Brain pericyte (primary cell): Measurements from ENCODE around the gene ATP11A.

Experiments used
- DNase-seq: peaks from one replicate; pipeline ENCODE4 v3.0.0-alpha.2; 2012; ENCODE audit warnings: low read depth, low spot score

Gene ATP11A

GRCh38 chr13:112892426-112893206 is 202.8 kb downstream of the ATP11A start:
- no peak for DNase-seq

DNA sequence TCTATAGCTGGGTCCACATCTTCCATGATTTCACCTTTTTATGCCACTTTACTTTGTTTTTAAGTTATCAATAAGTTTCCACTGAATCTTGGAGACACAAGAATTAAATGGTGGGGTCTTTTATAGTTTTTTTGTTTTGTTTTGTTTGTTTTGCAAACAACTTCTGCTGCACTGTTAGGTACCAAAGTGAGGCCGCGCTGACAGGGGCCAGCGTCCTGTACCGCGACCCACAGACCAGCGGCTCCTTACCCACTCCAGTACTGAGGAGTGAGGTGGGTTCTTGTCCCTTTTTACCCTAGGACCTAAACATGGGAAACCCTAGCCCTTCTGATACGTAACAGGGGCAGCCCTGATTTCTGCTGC is 203.3 kb downstream of the ATP11A start:
- no peak for DNase-seq

DNA sequence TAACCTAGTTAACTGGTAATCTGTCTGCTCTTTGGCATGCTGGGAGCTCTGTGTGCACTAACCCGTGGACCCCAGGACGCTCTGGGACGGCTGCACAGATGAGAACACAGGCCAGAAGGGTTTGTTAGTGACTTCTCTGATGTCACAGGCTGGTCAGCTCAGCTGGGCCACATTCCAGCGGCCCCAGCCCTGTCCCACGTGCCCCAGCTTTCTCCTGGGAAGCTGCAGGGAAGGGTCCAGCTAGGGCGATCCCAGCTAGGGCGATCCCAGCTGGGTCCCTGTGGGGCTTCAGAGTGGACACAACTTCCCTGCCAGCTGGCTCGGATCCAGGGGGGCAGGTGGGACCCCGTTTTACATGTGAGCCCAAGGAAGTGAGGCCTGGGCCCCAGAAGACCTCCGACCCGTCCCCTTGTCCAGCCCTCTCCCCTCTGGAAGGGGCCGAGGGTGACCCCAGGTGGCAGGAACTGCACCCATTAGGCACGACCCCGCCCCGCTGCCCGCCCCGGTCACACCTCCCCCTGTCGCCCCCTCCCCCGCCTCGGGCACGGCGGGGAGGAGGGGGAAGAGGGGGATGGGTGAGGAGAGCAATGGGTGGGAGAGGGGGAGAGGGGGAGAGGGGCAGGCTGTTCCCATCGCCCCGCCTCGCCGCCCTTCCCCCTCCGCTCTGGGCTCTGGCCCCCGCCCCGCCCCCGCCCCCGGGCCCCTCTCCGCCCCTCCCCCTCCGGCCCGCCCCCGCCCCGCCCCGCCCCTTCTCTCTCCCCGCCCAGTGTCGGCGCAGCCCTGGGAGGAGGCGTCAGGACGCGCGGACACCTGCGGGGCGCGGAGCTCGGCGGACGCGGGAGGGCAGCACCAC is 204.0 kb downstream of the ATP11A start:
- DNase-seq = no peak

GRCh38 chr13:112894423-112894672 is 204.5 kb downstream of the ATP11A start:
- no peak for DNase-seq

DNA sequence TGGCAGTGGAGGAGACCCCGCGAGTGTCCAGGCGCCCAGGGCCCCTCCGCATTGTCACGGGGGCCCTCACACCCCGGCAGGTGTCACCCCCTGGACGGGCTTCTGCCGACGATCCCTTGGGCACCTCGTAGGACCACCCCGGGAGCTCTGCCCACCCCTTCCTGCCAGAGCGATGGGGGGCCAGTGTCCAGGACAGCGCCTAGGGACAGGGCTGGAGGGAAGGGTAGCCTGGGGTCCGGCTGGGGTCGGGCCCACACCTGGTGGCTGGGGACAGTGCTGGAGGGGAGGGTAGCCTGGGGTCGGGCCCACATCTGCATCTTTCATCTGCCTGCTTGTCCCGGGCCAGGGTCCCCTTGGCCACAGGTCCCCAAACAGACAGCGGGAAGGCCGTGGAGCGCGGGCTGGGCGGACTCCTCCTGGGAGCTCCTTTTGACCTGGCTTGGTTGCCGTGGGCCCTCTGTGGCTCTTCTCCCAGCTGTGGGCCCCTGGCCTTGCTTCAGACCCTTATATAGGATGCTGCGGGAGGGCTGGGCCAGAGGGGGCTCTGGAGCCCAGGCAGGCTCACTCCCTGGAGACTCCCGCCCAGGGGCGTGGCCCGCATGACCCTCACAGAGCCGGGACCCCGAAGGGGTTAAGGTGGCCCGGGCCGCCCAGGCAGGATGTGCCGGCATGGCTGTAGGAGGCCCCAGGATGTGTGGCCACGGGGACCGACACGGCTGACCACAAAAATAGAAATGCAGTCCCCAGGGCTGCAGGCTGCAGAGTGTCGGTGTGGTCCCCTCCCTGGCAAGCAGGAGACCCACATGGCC is 205.0 kb downstream of the ATP11A start:
- DNase-seq = no peak

GRCh38 chr13:112895521-112896465 is 206.0 kb downstream of the ATP11A start:
- no peak for DNase-seq

DNA sequence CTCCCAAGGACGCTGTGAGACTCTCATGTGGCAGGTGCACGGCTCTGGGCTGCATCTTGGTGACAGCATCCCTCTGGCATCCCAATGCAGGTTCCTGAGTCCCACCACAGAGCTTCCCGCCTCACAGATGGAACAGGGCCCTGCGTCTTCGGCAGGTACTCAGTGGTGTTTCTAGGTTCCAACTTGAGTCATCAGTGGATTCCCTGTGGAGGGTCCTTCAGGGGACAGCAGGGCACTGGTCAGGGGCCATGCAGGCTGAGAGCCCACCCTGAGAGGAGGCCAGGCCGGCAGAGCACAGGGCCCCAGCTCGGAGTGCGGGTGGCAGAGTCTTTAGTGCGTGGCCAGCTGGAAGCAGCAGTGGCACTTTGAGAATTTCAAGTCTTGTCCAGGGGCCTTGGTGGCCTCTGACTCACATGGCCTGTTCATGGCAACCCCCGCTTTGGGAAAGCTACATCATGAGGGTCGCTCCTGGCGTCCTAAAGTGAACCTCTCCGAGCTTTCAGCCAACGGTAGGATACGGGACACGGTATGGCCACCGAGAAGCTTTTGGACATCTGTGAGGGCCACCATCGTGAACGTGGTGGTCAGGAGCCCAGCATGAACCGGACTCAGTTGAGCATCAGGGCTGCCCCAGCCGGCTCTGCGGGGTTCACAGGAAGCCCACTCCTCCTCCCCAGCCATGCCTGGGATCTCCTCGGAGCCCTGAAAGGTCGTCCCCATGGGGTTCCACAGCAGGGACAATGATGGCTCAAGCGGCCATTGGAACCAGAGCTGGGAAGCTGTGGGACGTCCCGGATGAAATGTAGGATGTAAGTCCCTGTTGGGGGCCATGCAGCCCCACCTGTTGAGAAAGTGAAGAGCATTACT is 207.1 kb downstream of the ATP11A start:
- DNase-seq = no peak

- no peak for DNase-seq
These were observed 207.7 kb downstream of the ATP11A start for GRCh38 chr13:112897603-112897955.

GRCh38 chr13:112897956-112898620 is 208.2 kb downstream of the ATP11A start:
- no peak for DNase-seq

DNA sequence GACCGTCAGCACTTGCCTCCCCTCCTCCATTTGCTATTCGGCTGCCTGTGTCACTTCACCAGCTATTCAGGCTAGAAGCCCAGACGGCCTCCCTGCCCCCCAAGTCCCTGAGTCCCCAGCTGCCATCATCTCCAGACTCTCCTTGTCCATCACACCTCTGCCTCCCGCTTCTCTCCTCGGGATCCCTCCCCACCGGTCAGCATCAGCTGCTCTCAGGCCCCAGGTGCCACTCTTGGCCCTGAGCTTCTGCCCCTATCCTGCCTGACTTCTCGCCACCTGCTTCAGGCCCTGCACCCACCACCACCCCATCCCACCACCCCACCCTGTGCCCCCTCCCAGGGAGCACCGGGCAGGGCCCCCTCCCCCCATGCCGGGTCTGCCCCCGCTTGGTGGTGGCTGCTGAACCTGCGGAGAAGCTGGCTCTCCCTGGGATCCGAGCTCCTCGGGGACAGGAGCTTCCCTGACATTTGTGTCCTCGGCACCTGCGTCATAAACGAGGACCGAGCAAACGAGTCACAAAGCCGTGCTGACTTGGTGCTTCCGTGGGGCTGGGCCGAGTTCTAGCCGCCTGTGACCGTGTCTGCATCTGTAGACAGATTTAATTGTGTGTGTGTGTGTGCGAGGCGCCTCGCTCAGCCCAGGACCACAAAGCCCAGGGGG is 208.9 kb downstream of the ATP11A start:
- no peak for DNase-seq

GRCh38 chr13:112899281-112900225 is 209.7 kb downstream of the ATP11A start:
- no peak for DNase-seq

DNA sequence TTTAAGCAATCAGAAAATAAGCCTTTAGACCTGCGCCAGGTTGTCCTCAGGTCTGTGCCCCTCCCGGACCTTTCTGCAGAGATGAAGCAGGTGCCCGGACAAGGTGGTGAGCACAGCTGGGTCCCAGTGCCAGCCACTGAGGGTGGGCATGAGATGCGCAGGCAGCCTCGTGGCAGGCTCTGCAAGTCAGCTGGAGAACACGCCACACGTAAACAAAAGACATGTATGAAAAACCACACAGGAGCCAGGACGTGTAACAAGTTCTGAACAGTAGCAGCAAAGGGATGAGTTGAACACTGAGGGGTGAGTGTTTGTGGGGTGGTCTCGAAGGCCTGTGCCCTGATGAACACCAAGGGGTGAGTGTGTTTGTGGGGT is 210.4 kb downstream of the ATP11A start:
- DNase-seq = no peak

- no peak for DNase-seq
These were observed 210.9 kb downstream of the ATP11A start for GRCh38 chr13:112900691-112901091.

- no peak for DNase-seq
These were observed 212.3 kb downstream of the ATP11A start for GRCh38 chr13:112902101-112902651.

DNA sequence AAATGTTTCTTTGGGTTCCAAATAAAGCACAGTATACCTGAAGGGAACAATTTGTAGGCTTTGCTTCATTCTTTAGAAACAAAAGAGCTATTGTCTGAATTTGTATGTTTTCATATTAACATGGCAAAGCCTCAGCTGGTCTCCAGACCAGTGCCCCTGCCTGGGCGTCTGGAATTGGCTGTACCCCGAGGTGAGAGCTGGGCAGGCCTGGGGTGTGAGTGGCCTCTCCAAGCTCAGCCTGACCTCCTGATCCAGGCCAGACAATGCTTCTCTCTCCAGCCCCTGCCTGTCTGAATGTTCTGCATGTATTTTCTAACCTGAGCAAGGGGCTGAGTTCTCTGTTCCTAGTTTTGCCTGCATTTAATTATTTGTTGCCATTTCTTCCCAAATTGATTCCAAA is 212.8 kb downstream of the ATP11A start:
- DNase-seq = no peak

- no peak for DNase-seq
These were observed 213.3 kb downstream of the ATP11A start for GRCh38 chr13:112903071-112903577.

DNA sequence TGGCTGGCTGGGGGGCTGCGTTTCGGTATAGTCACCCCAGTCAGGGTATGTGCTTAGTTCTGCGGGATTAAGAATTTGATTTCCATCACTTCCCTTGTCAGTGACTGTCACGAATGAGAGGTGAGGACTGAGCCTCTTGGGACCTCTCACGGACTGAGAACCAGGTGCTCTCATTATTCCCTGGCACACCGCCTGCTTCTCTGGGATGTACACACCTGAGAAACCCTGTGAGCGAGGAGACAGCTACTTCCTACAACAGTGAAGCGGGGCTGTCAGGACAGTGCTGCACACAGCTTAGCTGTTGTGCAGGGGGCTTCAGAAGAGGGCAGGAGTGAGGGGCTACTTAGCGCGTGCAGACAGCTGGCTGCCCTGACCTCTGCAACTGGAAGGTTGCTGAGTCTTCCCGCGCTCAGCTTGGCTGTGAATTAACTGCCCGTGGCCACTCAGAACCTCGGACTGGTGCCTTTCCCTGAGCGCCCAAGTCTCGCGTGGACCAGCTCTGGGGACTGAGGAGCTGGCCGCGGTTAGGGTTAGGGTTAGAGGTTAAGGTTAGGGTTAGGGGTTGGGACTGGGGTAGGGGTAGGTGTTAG is 213.9 kb downstream of the ATP11A start:
- DNase-seq = no peak
